Transverse colon (tissue), 3 donors: Measurements from ENCODE around the gene ARSG.
"Not testable (repeated sequence)": the region's sequence is repeated elsewhere in the genome, so short reads cannot be mapped to it uniquely, and the experiment has no call there.

Source experiments
- EP300 ChIP-seq: sonication (generic); formaldehyde crosslinking; IDR thresholded peaks from one replicate; pipeline ENCODE4 v1.6.1; 2017; ENCODE audit warnings: antibody characterized with exemption, low read depth
- POLR2A ChIP-seq: fragments of 450-650 bp; IDR thresholded peaks from one replicate; pipeline ENCODE4 v1.6.1; 2016; ENCODE audit warnings: antibody characterized with exemption, mild to moderate bottlenecking, moderate library complexity
- TF ChIP-seq, protein P1 (sequence below), 5 experiments: fragments of 200-600 bp in 3 of 5; fragments of 450-650 bp in 2 of 5; sonication (generic) in 3 of 5; IDR thresholded peaks; 1 replicate in 2 of 5; 2 replicates in 3 of 5; pipeline ENCODE4 v1.5.1; 2016 to 2017; ENCODE audit warnings: antibody characterized with exemption in 5 of 5, inconsistent platforms in 3 of 5, mild to moderate bottlenecking in 2 of 5, moderate library complexity in 1 of 5

DNA sequence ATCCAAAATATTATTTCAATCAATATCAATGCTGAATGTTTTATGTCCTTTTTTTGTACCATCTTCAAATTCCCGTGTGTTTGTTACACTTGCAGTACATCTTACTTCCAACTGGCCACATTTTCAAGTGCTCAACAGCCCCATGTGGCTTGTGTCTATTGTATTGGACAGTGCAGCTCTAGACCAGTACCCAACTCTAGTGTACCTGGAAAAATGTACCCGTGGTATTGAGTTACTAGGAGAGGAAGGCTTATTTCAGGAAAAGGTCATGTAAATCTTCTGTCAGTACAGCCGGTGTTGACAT lies 31.7 kb upstream of the ARSG start:
- TF ChIP-seq, protein P1, sequence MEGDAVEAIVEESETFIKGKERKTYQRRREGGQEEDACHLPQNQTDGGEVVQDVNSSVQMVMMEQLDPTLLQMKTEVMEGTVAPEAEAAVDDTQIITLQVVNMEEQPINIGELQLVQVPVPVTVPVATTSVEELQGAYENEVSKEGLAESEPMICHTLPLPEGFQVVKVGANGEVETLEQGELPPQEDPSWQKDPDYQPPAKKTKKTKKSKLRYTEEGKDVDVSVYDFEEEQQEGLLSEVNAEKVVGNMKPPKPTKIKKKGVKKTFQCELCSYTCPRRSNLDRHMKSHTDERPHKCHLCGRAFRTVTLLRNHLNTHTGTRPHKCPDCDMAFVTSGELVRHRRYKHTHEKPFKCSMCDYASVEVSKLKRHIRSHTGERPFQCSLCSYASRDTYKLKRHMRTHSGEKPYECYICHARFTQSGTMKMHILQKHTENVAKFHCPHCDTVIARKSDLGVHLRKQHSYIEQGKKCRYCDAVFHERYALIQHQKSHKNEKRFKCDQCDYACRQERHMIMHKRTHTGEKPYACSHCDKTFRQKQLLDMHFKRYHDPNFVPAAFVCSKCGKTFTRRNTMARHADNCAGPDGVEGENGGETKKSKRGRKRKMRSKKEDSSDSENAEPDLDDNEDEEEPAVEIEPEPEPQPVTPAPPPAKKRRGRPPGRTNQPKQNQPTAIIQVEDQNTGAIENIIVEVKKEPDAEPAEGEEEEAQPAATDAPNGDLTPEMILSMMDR (IDR thresholded peaks at IDR 0.05): not testable (repeated sequence)
- TF ChIP-seq POLR2A, EP300: not testable (repeated sequence)
